Sigmoid colon (tissue), 4 donors: ENCODE data around the gene CRIP3.

Source experiments
- POLR2A ChIP-seq, 2 donors: fragments of 450-650 bp; IDR thresholded peaks; one replicate each; pipeline ENCODE4 v1.6.1; 2016; ENCODE audit warnings: antibody characterized with exemption in 2 of 2, mild to moderate bottlenecking in 2 of 2, moderate library complexity in 2 of 2
- POLR2AphosphoS5 ChIP-seq, 4 donors: sonication (generic); formaldehyde crosslinking; IDR thresholded peaks; one replicate each; pipeline ENCODE4 v1.6.1; 2017; ENCODE audit warnings: antibody characterized with exemption in 4 of 4
- TF ChIP-seq, protein P1 (sequence below), 4 experiments: fragments of 450-650 bp in 3 of 4; fragments of 200-600 bp in 1 of 4; IDR thresholded peaks; one replicate each; pipeline ENCODE4 v1.5.1; 2016 to 2019; ENCODE audit warnings: antibody characterized with exemption in 4 of 4, mild to moderate bottlenecking in 3 of 4, moderate library complexity in 2 of 4

DNA sequence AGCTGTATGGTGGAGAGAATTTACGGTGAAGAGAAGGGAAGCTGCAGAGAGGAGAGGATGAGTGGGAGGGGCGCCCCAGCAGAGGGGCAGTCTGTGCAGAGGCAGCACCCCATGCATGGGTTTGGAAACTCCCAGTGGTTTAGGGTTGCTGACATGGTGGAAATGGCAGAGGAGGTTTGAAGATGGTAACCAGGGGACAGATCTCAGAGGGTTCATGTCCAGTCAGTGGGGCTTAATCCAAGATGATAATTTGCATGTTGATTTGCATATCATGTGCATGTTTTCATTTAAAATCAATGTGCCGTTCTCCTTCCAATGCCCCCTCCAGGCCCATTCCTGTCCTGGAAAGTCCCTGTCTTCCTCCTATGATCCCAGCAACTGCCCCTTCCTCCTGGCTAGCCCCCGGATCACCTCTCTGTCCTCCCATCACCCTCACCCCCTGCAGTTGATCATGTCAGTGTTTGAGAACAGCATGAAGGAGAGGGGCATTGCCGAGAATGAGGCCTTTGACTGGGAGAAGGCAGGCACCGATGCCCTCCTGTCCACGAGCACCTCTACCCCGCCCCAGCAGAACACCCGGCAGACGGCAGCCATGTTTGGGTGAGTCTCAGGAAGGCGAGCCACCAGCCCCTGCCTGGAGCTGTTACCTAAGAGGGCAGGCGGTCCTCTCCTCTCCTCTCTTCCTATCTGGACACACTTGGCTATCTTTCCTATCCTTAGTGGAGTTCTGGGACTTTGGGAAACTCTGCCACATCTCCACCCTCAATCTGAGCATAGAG, 51.1 kb downstream of the CRIP3 start:
- TF ChIP-seq, protein P1, sequence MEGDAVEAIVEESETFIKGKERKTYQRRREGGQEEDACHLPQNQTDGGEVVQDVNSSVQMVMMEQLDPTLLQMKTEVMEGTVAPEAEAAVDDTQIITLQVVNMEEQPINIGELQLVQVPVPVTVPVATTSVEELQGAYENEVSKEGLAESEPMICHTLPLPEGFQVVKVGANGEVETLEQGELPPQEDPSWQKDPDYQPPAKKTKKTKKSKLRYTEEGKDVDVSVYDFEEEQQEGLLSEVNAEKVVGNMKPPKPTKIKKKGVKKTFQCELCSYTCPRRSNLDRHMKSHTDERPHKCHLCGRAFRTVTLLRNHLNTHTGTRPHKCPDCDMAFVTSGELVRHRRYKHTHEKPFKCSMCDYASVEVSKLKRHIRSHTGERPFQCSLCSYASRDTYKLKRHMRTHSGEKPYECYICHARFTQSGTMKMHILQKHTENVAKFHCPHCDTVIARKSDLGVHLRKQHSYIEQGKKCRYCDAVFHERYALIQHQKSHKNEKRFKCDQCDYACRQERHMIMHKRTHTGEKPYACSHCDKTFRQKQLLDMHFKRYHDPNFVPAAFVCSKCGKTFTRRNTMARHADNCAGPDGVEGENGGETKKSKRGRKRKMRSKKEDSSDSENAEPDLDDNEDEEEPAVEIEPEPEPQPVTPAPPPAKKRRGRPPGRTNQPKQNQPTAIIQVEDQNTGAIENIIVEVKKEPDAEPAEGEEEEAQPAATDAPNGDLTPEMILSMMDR (IDR thresholded peaks at IDR 0.05) = no peak
- no peak for TF ChIP-seq POLR2A (IDR thresholded peaks at IDR 0.05)
- TF ChIP-seq POLR2AphosphoS5 (IDR thresholded peaks at IDR 0.05) = no peak
